HG02884 (cell line): ENCODE measurements around the gene DAG1.
A peak's percentile ranks its signal among the peaks of the same experiment; 100 is the strongest.

Experiments used
- ATAC-seq: cut with Tn5 transposase; IDR thresholded peaks from one replicate; pipeline ENCODE4 v1.9.1; 2021; ENCODE audit warnings: mild to moderate bottlenecking, moderate library complexity; ENCODE audit not compliant: unreplicated experiment

DAG1 gene

GRCh38 chr3:49469936-49470713 is at the start of gene DAG1:
Gene DAG1 (plus strand): TSS chr3:49470267. CDS start chr3:49510535, 40,268 bp downstream.
- peak; percentile 77 for ATAC-seq

GRCh38 chr3:49421890-49422378 is 48.1 kb upstream of the DAG1 start:
- ATAC-seq: no peak

GRCh38 chr3:49422379-49423248 is 47.5 kb upstream of the DAG1 start, which contains the start of gene AMT:
Gene AMT (minus strand): TSS chr3:49422473. CDS start chr3:49422450, 23 bp downstream.
- ATAC-seq: no peak

GRCh38 chr3:49424816-49425215 is 45.3 kb upstream of the DAG1 start:
- no peak for ATAC-seq

- no peak for ATAC-seq
Measured at GRCh38 chr3:49427586-49427985, 42.5 kb upstream of the DAG1 start.

- ATAC-seq: no peak
Measured at GRCh38 chr3:49428752-49429080, 41.4 kb upstream of the DAG1 start.

GRCh38 chr3:49434731-49435130 is 35.3 kb upstream of the DAG1 start:
- ATAC-seq: no peak

- ATAC-seq: no peak
Measured at GRCh38 chr3:49445391-49445790, 24.7 kb upstream of the DAG1 start.

GRCh38 chr3:49453621-49454020 is 16.4 kb upstream of the DAG1 start:
- no peak for ATAC-seq

GRCh38 chr3:49454458-49454857 is 15.6 kb upstream of the DAG1 start:
- ATAC-seq: no peak

GRCh38 chr3:49454898-49455681 is 15.0 kb upstream of the DAG1 start:
- no peak for ATAC-seq

- no peak for ATAC-seq
Measured at GRCh38 chr3:49456466-49456865, 13.6 kb upstream of the DAG1 start.

- ATAC-seq: no peak
Measured at GRCh38 chr3:49460188-49460890, 9.7 kb upstream of the DAG1 start.

- no peak for ATAC-seq
Measured at GRCh38 chr3:49460956-49461355, 9.1 kb upstream of the DAG1 start.

GRCh38 chr3:49461443-49462171 is 8.5 kb upstream of the DAG1 start:
- ATAC-seq: no peak

- no peak for ATAC-seq
Measured at GRCh38 chr3:49462222-49462621, 7.8 kb upstream of the DAG1 start.

- no peak for ATAC-seq
Measured at GRCh38 chr3:49465270-49466034, 4.6 kb upstream of the DAG1 start.

- no peak for ATAC-seq
Measured at GRCh38 chr3:49466085-49466484, 4.0 kb upstream of the DAG1 start.
